Stimulated activated CD8-positive, alpha-beta memory T cell treated with anti-CD3 and anti-CD28 coated beads, Interleukin-15, amount 100 ng/mL, for 24 hours (primary cell): ENCODE measurements around the gene GRM2.
"Not testable (repeated sequence)": the region's sequence is repeated elsewhere in the genome, so short reads cannot be mapped to it uniquely, and the experiment has no call there.

Source experiments
- DNase-seq: peaks from one replicate; pipeline ENCODE4 v3.0.0-alpha.2; 2020; ENCODE audit warnings: low read depth

Gene GRM2

DNA sequence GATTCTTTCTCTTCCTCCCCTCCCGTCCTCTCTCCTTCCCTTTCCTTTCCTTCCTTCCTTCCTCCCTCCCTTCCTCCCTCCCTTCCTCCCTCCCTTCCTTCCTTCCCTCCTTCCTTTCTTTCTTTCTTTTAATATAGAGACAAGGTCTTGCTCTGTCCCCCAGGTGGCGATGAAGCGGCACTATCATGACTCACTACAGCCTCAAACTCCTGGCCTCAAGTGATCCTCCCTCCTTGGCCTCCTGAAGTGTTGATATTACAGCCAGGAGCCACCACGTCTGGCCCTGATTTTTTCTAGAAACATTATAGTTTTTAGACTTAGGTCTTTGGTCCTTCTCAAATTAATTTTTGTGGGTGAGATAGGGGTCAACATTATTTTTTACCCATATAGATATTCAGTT, 15.5 kb downstream of the GRM2 start:
- DNase-seq = no peak

DNA sequence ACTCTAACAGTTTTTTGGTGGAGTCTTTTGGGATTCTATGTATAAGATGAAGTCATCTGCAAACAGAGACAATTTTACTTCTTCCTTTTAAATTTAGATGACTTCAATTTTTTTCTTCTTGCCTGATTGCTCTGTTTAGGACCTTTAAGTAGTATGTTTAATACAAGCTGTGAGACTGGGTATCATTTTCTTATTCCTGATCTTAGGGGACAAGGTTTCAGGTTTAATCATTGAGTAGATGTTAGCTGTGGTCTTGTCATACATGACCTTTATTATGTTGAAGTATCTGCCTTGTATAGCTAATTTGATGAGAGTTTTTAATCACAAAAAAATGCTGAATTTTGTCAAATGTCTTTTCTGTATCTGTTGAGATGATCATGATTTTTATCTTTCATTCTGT, 20.6 kb downstream of the GRM2 start:
- no peak for DNase-seq

- no peak for DNase-seq
Observed at GRCh38 chr3:51729042-51729633, 22.3 kb downstream of the GRM2 start.

GRCh38 chr3:51733859-51734571, 27.1 kb downstream of the GRM2 start:
- DNase-seq = no peak

GRCh38 chr3:51734572-51734907, 27.7 kb downstream of the GRM2 start:
- DNase-seq = no peak

- DNase-seq = no peak
Observed at GRCh38 chr3:51735039-51735438, 28.2 kb downstream of the GRM2 start.

GRCh38 chr3:51735950-51736349, 29.1 kb downstream of the GRM2 start:
- DNase-seq = no peak

DNA sequence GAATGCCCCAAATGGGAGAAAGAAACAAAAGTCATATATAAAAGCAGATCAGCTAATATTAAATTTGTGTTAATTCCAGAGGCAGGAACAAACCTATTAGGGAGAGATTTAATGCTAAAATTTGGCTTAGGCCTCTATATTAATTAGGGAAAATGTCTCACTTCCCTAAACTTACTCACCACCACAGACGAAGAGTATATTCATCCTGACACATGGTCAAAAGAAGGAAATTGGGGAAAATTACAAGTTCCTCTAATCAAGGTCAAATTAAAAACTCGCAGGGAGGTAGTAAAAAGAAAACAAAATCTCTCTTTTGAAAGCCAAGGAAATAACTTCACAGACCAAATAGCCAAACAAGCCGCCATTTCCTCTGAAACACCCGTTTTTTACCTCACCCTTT, 32.2 kb downstream of the GRM2 start:
- DNase-seq = no peak

DNA sequence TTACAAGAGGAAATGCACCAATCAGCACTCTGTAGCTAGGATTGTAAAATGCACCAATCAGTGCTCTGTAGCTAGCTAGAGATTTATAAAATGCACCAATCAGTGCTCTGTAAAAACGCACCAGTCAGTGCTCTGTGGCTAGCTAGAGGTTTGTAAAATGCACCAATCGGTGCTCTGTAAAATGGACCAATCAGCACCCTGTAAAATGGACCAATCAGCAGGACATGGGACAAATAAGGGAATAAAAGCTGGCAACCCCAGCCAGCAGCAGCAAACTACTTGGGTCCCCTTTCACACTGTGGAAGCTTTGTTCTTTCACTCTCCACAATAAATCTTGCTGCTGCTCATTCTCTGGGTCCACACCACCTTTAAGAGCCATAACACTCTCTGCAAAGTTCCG, 35.5 kb downstream of the GRM2 start:
- not testable (repeated sequence) for DNase-seq

- not testable (repeated sequence) for DNase-seq
Observed at GRCh38 chr3:51742978-51743377, 36.1 kb downstream of the GRM2 start.

- no peak for DNase-seq
Observed at GRCh38 chr3:51747840-51748239, 41.0 kb downstream of the GRM2 start.

GRCh38 chr3:51748327-51748726, 41.5 kb downstream of the GRM2 start:
- DNase-seq = no peak

- DNase-seq = no peak
Observed at GRCh38 chr3:51750878-51751277, 44.0 kb downstream of the GRM2 start.

DNA sequence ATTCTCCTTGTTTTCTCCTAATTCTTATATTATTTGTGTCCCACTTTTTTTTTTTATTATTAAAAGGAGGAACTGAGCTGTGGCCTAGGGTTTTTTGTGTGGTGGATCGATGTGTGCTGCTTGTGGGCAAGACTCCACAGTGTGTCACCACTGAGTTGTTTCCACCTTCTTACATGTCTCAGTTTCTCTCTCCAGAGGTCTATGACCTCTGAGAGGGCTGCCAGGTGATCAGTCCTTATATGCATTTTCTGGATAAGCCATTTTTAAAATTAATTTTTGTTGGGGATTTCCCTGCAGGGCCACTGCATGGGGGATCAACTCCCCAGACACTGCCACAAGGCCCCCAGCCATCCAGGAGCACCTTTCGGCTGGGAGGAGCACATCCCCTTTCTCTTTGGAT, 44.4 kb downstream of the GRM2 start:
- no peak for DNase-seq

DNA sequence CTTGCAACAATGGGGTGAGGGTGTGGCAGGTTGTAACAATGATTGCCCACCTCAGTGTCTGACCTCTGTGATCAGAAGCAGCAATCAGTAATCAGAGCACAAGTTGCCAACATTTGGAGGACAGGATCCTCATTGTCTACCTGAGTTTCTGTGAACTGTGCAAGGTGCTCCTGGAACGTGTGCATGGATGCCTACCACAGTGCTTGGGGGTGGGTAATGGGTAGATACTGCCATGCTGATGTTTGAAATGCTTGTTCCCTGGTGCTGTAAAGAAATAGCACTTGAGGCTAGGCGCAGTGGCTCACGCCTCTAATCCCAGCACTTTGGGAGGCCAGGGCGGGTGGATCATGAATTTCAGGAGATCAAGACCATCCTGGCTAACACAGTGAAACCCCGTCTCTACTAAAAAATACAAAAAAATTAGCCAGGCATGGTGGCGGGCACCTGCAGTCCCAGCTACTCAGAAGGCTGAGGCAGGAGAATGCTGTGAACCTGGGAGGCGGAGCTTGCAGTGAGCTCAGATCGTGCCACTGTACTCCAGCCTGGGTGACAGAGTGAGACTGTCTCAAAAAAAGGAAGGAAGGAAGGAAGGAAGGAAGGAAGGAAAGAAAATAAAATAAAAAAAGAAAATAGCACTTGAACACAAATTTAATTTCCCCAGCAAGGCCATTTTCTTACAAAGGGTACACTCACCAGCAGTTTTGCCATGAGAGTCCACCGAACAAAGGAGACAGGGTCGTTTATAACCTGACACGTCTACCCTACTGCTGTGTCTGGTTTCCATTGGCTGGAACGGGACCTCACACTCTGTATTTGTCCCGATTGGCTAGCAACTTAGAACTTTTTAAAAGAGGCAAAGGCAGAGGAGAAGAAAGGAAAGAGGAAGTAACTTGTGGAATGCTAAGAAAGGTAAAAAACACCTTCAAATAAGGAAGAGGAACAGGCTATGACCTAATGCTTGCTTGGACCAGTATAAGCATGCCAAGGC, 47.2 kb downstream of the GRM2 start:
- DNase-seq = not testable (repeated sequence)

DNA sequence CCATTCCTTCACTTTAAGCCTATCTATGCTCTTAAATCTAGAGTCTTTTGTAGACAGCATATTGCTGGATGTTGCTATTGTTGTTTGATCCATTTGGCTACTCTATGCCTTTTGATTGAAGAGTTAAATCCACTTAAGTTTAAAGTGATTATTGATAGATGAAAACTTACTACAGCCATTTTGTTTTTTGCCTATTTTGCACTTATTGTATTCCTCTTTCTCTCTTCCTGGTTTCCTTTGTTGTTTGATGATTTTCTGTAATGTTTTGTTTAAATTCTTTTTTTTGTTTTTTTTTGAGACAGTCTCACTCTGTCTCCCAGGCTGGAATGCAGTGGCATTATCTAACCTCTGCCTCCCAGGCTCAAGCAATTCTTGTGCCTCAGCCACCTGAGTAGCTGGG, 52.3 kb downstream of the GRM2 start:
- DNase-seq = no peak
